Trophoblast cell (in vitro differentiated cells and primary cell): ENCODE measurements around the gene CCDC80.

ENCODE experiments used
- DNase-seq, 2 donors: peaks; one replicate each; pipeline ENCODE4 v3.0.0-alpha.2; 2016
- H2AFZ ChIP-seq: 2 replicates; pipeline ENCODE4 v1.6.1; 2013; ENCODE audit warnings: low read length, moderate library complexity, mild to moderate bottlenecking; ENCODE audit not compliant: insufficient read depth, poor library complexity
- H2AK5ac ChIP-seq: 2 replicates; pipeline ENCODE4 v1.6.1; 2013; ENCODE audit warnings: mild to moderate bottlenecking, low read length
- H2BK120ac ChIP-seq: 2 replicates; pipeline ENCODE4 v1.6.1; 2013; ENCODE audit warnings: low read length, mild to moderate bottlenecking, moderate library complexity; ENCODE audit not compliant: insufficient read depth, poor library complexity
- H2BK12ac ChIP-seq: 2 replicates; pipeline ENCODE4 v1.6.1; 2013; ENCODE audit warnings: mild to moderate bottlenecking, low read length, moderate library complexity
- H2BK5ac ChIP-seq: 2 replicates; pipeline ENCODE4 v1.6.1; 2013; ENCODE audit warnings: low read length, low read depth, moderate library complexity, mild to moderate bottlenecking; ENCODE audit not compliant: poor library complexity
- H3K14ac ChIP-seq: 2 replicates; pipeline ENCODE4 v1.6.1; 2013; ENCODE audit warnings: mild to moderate bottlenecking, low read length
- H3K18ac ChIP-seq: 2 replicates; pipeline ENCODE4 v1.6.1; 2013; ENCODE audit warnings: mild to moderate bottlenecking, low read length
- H3K23ac ChIP-seq: 2 replicates; pipeline ENCODE4 v1.6.1; 2013; ENCODE audit warnings: low read length
- H3K27ac ChIP-seq: 2 replicates; pipeline ENCODE4 v1.5.1; 2013; ENCODE audit warnings: low read depth, mild to moderate bottlenecking, inconsistent platforms, low read length, moderate library complexity
- H3K27me3 ChIP-seq: 2 replicates; pipeline ENCODE4 v1.6.1; 2013; ENCODE audit warnings: inconsistent platforms, mild to moderate bottlenecking, low read length, moderate library complexity; ENCODE audit not compliant: insufficient read depth
- H3K36me3 ChIP-seq, 2 experiments: 1 replicate in 1 of 2; 2 replicates in 1 of 2; pipeline ENCODE4 v1.6.1; 2013; ENCODE audit warnings: low read length in 2 of 2, mild to moderate bottlenecking in 2 of 2, moderate library complexity in 1 of 2; ENCODE audit not compliant: insufficient read depth in 2 of 2, control insufficient read depth in 1 of 2
- H3K4ac ChIP-seq: 2 replicates; pipeline ENCODE4 v1.6.1; 2013; ENCODE audit warnings: low read depth, mild to moderate bottlenecking, low read length, moderate library complexity
- H3K4me1 ChIP-seq, 2 experiments: 1 replicate in 1 of 2; 2 replicates in 1 of 2; pipeline ENCODE4 v1.6.1; 2013; ENCODE audit warnings: low read length in 2 of 2, mild to moderate bottlenecking in 2 of 2, moderate library complexity in 1 of 2; ENCODE audit not compliant: insufficient read depth in 2 of 2, control insufficient read depth in 1 of 2
- H3K4me2 ChIP-seq: 2 replicates; pipeline ENCODE4 v1.6.1; 2013; ENCODE audit warnings: inconsistent platforms, mild to moderate bottlenecking, low read length, moderate library complexity
- H3K4me3 ChIP-seq: 2 replicates; pipeline ENCODE4 v1.5.1; 2013; ENCODE audit warnings: mild to moderate bottlenecking, low read depth, low read length, inconsistent platforms
- H3K79me1 ChIP-seq: one replicate; pipeline ENCODE4 v1.6.1; 2013; ENCODE audit warnings: low read length
- H3K79me2 ChIP-seq: 2 replicates; pipeline ENCODE4 v1.6.1; 2013; ENCODE audit warnings: low read length, mild to moderate bottlenecking; ENCODE audit not compliant: control insufficient read depth, insufficient read depth, poor library complexity
- H3K9ac ChIP-seq: 2 replicates; pipeline ENCODE4 v1.6.1; 2013; ENCODE audit warnings: mild to moderate bottlenecking, low read length
- H3K9me3 ChIP-seq: 2 replicates; pipeline ENCODE4 v1.6.1; 2013; ENCODE audit warnings: low read depth, mild to moderate bottlenecking, control low read depth, inconsistent platforms, low read length; ENCODE audit not compliant: insufficient read depth
- H4K12ac ChIP-seq: 2 replicates; pipeline ENCODE4 v1.6.1; 2013; ENCODE audit warnings: low read depth, mild to moderate bottlenecking, low read length, moderate library complexity
- H4K8ac ChIP-seq: 2 replicates; pipeline ENCODE4 v1.6.1; 2013; ENCODE audit warnings: low read depth, mild to moderate bottlenecking, low read length, moderate library complexity
- H4K91ac ChIP-seq: one replicate; pipeline ENCODE4 v1.6.1; 2013; ENCODE audit warnings: low read depth, mild to moderate bottlenecking, low read length, moderate library complexity
- WGBS: extraction: QIAGEN DNeasy Blood & Tissue Kit; methylation state at CpG from one replicate; pipeline ENCODE4 v1.1.7; 2013; ENCODE audit warnings: missing lambda C conversion rate; ENCODE audit not compliant: insufficient read length, insufficient coverage; ENCODE audit errors: extremely low coverage; 5-methylcytosine and 5-hydroxymethylcytosine counted together

Gene CCDC80

DNA sequence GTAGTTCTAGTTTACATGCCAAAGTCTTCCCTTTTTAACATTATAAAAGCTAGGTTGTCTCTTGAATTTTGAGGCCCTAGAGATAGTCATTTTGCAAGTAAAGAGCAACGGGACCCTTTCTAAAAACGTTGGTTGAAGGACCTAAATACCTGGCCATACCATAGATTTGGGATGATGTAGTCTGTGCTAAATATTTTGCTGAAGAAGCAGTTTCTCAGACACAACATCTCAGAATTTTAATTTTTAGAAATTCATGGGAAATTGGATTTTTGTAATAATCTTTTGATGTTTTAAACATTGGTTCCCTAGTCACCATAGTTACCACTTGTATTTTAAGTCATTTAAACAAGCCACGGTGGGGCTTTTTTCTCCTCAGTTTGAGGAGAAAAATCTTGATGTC is 57.8 kb downstream of the CCDC80 start:
- Histone ChIP-seq H2BK5ac (no peak overlapping the region), H2BK12ac (no peak overlapping the region), H3K79me2 (no peaks in the 10 kb centered on the region), H2AK5ac (no peak overlapping the region), H3K36me3 (peaks cover 0 to 6% of the 10 kb centered on the region in 2 experiments), H3K4me2 (no peak overlapping the region), H3K79me1 (no peaks in the 10 kb centered on the region), H4K91ac (no peak overlapping the region), H3K4ac (no peak overlapping the region), H3K18ac (no peak overlapping the region), H3K27ac (no peak overlapping the region), H4K12ac (no peak overlapping the region), H3K4me3 (no peak overlapping the region), H3K4me1 (no peaks in the 10 kb centered on the region), H2AFZ (no peak overlapping the region), H3K23ac (no peak overlapping the region), H3K27me3 (no peaks in the 10 kb centered on the region), H3K14ac (no peak overlapping the region), H2BK120ac (no peak overlapping the region), H3K9me3 (no peaks in the 10 kb centered on the region), H3K9ac (no peak overlapping the region), H4K8ac (no peak overlapping the region)
- DNase-seq, result no peak
- no CpG with 5 or more reads among the region's 3 CpGs for WGBS

DNA sequence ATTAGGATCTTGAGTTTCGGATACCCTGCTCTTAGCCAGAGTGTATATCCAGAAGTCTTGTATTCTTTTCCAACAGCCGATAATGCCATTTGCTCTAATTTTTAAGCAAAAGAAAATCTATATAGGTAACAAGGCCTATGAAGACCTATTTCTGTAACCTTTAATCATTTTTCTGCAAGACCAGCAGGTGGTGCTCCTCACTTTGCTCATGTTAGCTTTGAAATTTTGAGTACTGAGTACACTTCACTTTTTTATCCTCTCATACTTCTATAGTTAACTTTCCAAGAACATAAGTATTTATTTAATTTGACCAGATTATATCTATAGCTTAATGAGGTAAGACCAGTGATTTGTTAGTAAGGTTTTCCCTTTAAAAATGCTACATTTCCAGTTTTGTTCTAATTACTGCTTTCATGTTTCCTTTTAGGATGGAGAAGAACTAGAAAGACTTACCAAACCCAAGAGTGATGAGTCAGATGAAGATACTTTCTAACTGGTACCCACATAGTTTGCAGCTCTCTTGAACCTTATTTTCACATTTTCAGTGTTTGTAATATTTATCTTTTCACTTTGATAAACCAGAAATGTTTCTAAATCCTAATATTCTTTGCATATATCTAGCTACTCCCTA is 58.6 kb downstream of the CCDC80 start:
- H3K36me3 ChIP-seq, result peaks cover 0 to 6% of the 10 kb centered on the region in 2 experiments
- no peak overlapping the region for H4K91ac ChIP-seq
- no peak overlapping the region for H3K4me2 ChIP-seq
- no peak overlapping the region for H3K18ac ChIP-seq
- no peak overlapping the region for H3K23ac ChIP-seq
- no peaks in the 10 kb centered on the region for H3K4me1 ChIP-seq
- no peak overlapping the region for H4K8ac ChIP-seq
- no peaks in the 10 kb centered on the region for H3K27me3 ChIP-seq
- H2BK120ac ChIP-seq, result no peak overlapping the region
- H2AFZ ChIP-seq, result no peak overlapping the region
- DNase-seq, result peak; percentile 24 to 61
- H4K12ac ChIP-seq, result no peak overlapping the region
- no peak overlapping the region for H3K9ac ChIP-seq
- H3K4ac ChIP-seq, result no peak overlapping the region
- no peaks in the 10 kb centered on the region for H3K9me3 ChIP-seq
- H3K79me2 ChIP-seq, result no peaks in the 10 kb centered on the region
- H3K14ac ChIP-seq, result no peak overlapping the region
- H3K27ac ChIP-seq, result no peak overlapping the region
- no peak overlapping the region for H3K4me3 ChIP-seq
- no CpG with 5 or more reads among the region's 2 CpGs for WGBS
- H2BK5ac ChIP-seq, result no peak overlapping the region
- no peak overlapping the region for H2AK5ac ChIP-seq
- H2BK12ac ChIP-seq, result no peak overlapping the region
- no peaks in the 10 kb centered on the region for H3K79me1 ChIP-seq

DNA sequence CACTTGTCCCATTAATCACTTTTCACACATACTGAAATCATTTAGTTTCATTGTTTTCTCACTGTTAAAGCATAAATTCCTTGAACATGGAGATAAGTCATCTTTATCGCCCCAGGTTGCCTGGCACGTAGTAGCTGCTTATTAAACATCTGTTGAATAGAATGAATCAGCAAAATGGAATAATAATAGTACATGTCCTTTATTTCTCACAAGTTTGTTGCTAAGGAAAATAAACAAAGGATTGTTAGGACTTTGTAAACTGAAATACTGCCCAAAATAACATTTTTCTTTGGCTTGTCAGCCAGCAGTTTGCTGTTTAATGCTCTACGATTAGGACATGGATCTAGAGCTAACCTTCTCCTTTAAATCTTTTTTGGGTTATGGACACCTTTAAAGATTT is 61.2 kb downstream of the CCDC80 start:
- H3K36me3 ChIP-seq, result peaks cover 2 to 3% of the 10 kb centered on the region in 2 experiments
- no peak overlapping the region for H3K23ac ChIP-seq
- no CpG with 5 or more reads among the region's 3 CpGs for WGBS
- no peaks in the 10 kb centered on the region for H3K9me3 ChIP-seq
- H3K27ac ChIP-seq, result no peak overlapping the region
- H2BK12ac ChIP-seq, result no peak overlapping the region
- H2AFZ ChIP-seq, result no peak overlapping the region
- no peak overlapping the region for H3K14ac ChIP-seq
- no peak overlapping the region for H2BK120ac ChIP-seq
- H2BK5ac ChIP-seq, result no peak overlapping the region
- no peak overlapping the region for H3K4ac ChIP-seq
- H2AK5ac ChIP-seq, result no peak overlapping the region
- no peak overlapping the region for H3K4me3 ChIP-seq
- H3K79me2 ChIP-seq, result no peaks in the 10 kb centered on the region
- no peak overlapping the region for H4K12ac ChIP-seq
- H3K79me1 ChIP-seq, result no peaks in the 10 kb centered on the region
- peak; percentile 19 to 56 for DNase-seq
- H4K8ac ChIP-seq, result no peak overlapping the region
- H3K9ac ChIP-seq, result no peak overlapping the region
- H3K4me1 ChIP-seq, result no peaks in the 10 kb centered on the region
- no peak overlapping the region for H3K18ac ChIP-seq
- no peaks in the 10 kb centered on the region for H3K27me3 ChIP-seq
- no peak overlapping the region for H3K4me2 ChIP-seq
- H4K91ac ChIP-seq, result no peak overlapping the region

DNA sequence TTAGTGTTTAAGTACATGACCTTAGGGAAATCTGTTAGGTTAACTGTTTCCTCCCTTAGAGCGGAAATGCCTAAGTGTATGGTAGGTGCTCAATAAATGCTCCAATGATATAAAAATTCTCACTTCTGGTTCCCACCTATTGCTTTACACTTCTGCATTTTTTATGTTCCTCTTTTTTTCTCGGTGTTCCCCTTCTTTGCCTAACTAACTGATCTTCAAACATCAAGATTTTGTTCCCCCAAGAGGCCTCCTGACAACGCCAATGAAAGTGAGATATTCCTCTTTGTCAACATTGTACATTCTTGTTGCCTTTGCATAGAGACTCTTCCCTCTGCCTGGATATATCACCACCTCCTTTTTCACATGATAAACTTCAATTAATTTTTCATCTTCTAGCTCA is 61.7 kb downstream of the CCDC80 start:
- no peak overlapping the region for H4K12ac ChIP-seq
- H2AK5ac ChIP-seq, result no peak overlapping the region
- H2BK120ac ChIP-seq, result no peak overlapping the region
- no peak overlapping the region for H3K4ac ChIP-seq
- no peak overlapping the region for H3K18ac ChIP-seq
- no peak overlapping the region for H3K9ac ChIP-seq
- no peaks in the 10 kb centered on the region for H3K4me1 ChIP-seq
- no peaks in the 10 kb centered on the region for H3K79me1 ChIP-seq
- H2AFZ ChIP-seq, result no peak overlapping the region
- no peak overlapping the region for H4K91ac ChIP-seq
- H2BK5ac ChIP-seq, result no peak overlapping the region
- H4K8ac ChIP-seq, result no peak overlapping the region
- no peak overlapping the region for H3K4me3 ChIP-seq
- DNase-seq, result peak in 1 of 2 donors; percentile 25
- no peak overlapping the region for H2BK12ac ChIP-seq
- no peak overlapping the region for H3K4me2 ChIP-seq
- H3K9me3 ChIP-seq, result no peaks in the 10 kb centered on the region
- H3K27me3 ChIP-seq, result no peaks in the 10 kb centered on the region
- no peak overlapping the region for H3K23ac ChIP-seq
- no peak overlapping the region for H3K14ac ChIP-seq
- no peak overlapping the region for H3K27ac ChIP-seq
- H3K36me3 ChIP-seq, result peaks cover 2 to 3% of the 10 kb centered on the region in 2 experiments
- no CpG with 5 or more reads among the region's 3 CpGs for WGBS
- no peaks in the 10 kb centered on the region for H3K79me2 ChIP-seq
